T-helper 1 cell treated with Interleukin-12 subunit alpha and Interleukin-12 subunit beta and Interleukin-4 antibody, amounts not matched to agents 30 μg/mL and 1 μg/mL, for 36 hours (primary cell): ENCODE measurements around the gene ST7.

Experiments
- H3K27ac Mint-ChIP-seq: one replicate; pipeline ENCODE4 v1.8.0; 2021; ENCODE audit warnings: mild to moderate bottlenecking, mixed read lengths
- H3K27me3 Mint-ChIP-seq: one replicate; pipeline ENCODE4 v1.8.0; 2021; ENCODE audit warnings: low read depth, mixed read lengths
- H3K36me3 Mint-ChIP-seq: one replicate; pipeline ENCODE4 v1.8.0; 2021; ENCODE audit warnings: low read depth, mixed read lengths
- H3K4me1 Mint-ChIP-seq: one replicate; pipeline ENCODE4 v1.8.0; 2021; ENCODE audit warnings: low read depth, mixed read lengths
- H3K4me3 Mint-ChIP-seq: one replicate; pipeline ENCODE4 v1.8.0; 2021; ENCODE audit warnings: mild to moderate bottlenecking, moderate library complexity, mixed read lengths
- H3K9me3 Mint-ChIP-seq: one replicate; pipeline ENCODE4 v1.8.0; 2021; ENCODE audit warnings: mixed read lengths

Gene ST7

GRCh38 chr7:117005449-117005848 is 52.1 kb downstream of the ST7 start:
- no peaks in the 10 kb centered on the region for H3K9me3 Mint-ChIP-seq
- H3K36me3 Mint-ChIP-seq: no peaks in the 10 kb centered on the region
- no peak overlapping the region for H3K27ac Mint-ChIP-seq

GRCh38 chr7:117006907-117007684 is 53.8 kb downstream of the ST7 start:
- no peak overlapping the region for H3K4me3 Mint-ChIP-seq
- peaks cover 62% of the 10 kb centered on the region for H3K27me3 Mint-ChIP-seq
- H3K9me3 Mint-ChIP-seq: no peaks in the 10 kb centered on the region
- no peak overlapping the region for H3K27ac Mint-ChIP-seq
- no peaks in the 10 kb centered on the region for H3K36me3 Mint-ChIP-seq
- H3K4me1 Mint-ChIP-seq: peaks cover 26% of the 10 kb centered on the region

More at GRCh38 chr7:117005449-117005848, 52.1 kb downstream of the ST7 start:
- Mint-ChIP-seq H3K4me1 (peaks cover 17% of the 10 kb centered on the region), H3K27me3 (peaks cover 53% of the 10 kb centered on the region), H3K4me3 (no peak overlapping the region)

GRCh38 chr7:117008118-117008885 is 55.0 kb downstream of the ST7 start:
- Mint-ChIP-seq H3K4me1 (peaks cover 26% of the 10 kb centered on the region), H3K4me3 (no peak overlapping the region), H3K36me3 (no peaks in the 10 kb centered on the region), H3K27ac (no peak overlapping the region), H3K27me3 (peaks cover 62% of the 10 kb centered on the region), H3K9me3 (no peaks in the 10 kb centered on the region)

DNA sequence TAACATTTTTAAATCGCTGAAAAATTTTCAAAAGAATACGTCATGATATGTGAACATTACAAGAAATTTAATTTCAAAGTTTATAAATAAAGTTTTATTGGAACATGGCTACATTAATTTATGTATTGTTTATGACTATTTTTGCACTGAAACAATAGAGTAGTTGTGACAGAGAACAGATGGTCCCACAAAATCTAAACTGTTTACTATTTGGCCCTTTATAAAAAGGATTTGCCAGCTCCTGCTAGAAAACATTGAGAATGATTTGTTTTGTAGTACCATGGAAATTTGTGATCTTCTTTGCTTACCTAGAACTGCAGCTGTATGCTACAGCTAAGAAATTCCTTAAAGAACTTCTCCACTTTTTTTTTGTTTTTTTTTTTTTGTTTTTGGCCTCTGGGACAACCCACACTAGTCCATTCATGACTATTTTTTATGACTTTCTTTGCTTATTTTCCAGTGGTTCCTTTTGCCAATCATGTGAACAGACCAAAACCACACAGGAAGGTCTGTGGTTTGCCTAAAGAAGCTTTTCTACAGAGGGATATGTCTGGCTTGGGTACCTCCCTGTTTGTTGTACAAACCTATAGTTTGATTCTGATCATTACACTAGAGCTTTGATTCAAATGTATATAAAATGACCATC is 55.7 kb downstream of the ST7 start:
- H3K4me1 Mint-ChIP-seq: peaks cover 26% of the 10 kb centered on the region

GRCh38 chr7:117009705-117010361 is 56.5 kb downstream of the ST7 start:
- peaks cover 61% of the 10 kb centered on the region for H3K27me3 Mint-ChIP-seq
- H3K4me1 Mint-ChIP-seq: peaks cover 26% of the 10 kb centered on the region
- peak overlapping the region; percentile 8 for H3K27ac Mint-ChIP-seq
- no peaks in the 10 kb centered on the region for H3K9me3 Mint-ChIP-seq
- no peaks in the 10 kb centered on the region for H3K36me3 Mint-ChIP-seq
- H3K4me3 Mint-ChIP-seq: peak overlapping the region; percentile 19

More for the DNA sequence above, 55.7 kb downstream of the ST7 start:
- H3K27ac Mint-ChIP-seq: peak overlapping the region; percentile 26
- H3K36me3 Mint-ChIP-seq: no peaks in the 10 kb centered on the region
- H3K9me3 Mint-ChIP-seq: no peaks in the 10 kb centered on the region
- no peak overlapping the region for H3K4me3 Mint-ChIP-seq
- peaks cover 60% of the 10 kb centered on the region for H3K27me3 Mint-ChIP-seq

DNA sequence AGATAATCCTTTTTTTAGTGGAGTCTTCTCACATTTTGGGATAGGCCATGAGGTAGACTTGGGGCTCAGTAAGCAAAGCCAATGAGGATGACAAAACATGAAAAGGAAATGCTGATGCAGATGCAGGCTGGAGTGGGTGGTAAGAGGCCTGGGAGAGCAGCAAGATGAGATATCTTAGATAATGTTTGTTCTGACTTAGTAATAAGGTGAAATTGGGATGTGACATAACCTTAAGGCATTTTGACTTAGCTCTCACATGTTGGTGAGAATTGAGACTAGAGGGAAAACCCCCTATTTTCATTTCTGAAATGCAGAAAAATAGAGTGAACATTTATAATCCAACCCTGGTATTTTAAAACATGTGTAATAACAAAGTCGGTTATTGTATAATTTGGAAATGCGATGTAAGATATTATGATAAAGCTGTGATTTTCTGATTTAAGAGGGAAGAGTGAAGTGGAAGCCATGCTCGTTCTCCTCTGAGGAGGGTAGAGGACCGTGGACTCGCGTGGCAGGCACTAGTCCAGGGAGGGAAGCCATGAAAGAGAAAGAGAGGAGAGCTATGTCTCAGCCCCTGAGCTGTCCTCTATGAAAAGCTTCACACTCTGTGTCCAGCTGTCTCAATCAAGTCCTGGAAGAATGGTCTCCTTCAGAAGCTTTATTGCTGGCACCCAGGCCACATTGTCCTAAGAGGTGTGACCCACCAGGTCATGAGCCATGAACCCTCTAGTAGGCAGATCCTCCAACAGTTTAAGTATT is 57.3 kb downstream of the ST7 start:
- Mint-ChIP-seq H3K4me3 (peak overlapping the region; percentile 19), H3K36me3 (no peaks in the 10 kb centered on the region), H3K4me1 (peaks cover 26% of the 10 kb centered on the region), H3K9me3 (no peaks in the 10 kb centered on the region), H3K27ac (peak overlapping the region; percentile 8), H3K27me3 (peaks cover 65% of the 10 kb centered on the region)

- Mint-ChIP-seq H3K36me3 (no peaks in the 10 kb centered on the region), H3K9me3 (no peaks in the 10 kb centered on the region), H3K27me3 (peaks cover 64% of the 10 kb centered on the region), H3K4me1 (peaks cover 26% of the 10 kb centered on the region), H3K4me3 (no peak overlapping the region), H3K27ac (no peak overlapping the region)
These were observed 58.3 kb downstream of the ST7 start for GRCh38 chr7:117011419-117012260.

GRCh38 chr7:117012284-117012683 is 59.0 kb downstream of the ST7 start:
- H3K4me1 Mint-ChIP-seq: peaks cover 24% of the 10 kb centered on the region
- peaks cover 62% of the 10 kb centered on the region for H3K27me3 Mint-ChIP-seq
- no peaks in the 10 kb centered on the region for H3K9me3 Mint-ChIP-seq
- no peaks in the 10 kb centered on the region for H3K36me3 Mint-ChIP-seq
- H3K27ac Mint-ChIP-seq: no peak overlapping the region
- H3K4me3 Mint-ChIP-seq: no peak overlapping the region

DNA sequence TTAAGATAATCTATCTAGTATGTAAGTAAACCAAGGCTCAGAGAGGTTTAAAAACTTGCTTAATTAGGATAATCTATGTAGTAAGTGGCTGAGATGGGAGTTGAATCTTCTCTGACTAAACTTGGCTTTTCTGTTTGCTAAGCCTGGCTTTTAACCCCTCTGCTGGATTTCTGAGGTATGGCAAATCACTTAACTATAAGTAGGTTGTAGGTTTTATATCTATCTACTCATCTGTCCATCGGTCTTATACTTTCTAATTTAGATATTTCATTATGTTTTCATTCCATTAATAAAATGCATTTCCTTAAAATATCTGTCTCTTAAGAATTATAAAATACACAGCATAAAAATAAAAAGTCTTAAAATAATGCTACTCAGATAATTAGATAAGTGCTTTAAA is 59.4 kb downstream of the ST7 start:
- Mint-ChIP-seq H3K9me3 (no peaks in the 10 kb centered on the region), H3K27me3 (peaks cover 62% of the 10 kb centered on the region), H3K36me3 (no peaks in the 10 kb centered on the region), H3K4me3 (no peak overlapping the region), H3K27ac (no peak overlapping the region), H3K4me1 (peaks cover 24% of the 10 kb centered on the region)

DNA sequence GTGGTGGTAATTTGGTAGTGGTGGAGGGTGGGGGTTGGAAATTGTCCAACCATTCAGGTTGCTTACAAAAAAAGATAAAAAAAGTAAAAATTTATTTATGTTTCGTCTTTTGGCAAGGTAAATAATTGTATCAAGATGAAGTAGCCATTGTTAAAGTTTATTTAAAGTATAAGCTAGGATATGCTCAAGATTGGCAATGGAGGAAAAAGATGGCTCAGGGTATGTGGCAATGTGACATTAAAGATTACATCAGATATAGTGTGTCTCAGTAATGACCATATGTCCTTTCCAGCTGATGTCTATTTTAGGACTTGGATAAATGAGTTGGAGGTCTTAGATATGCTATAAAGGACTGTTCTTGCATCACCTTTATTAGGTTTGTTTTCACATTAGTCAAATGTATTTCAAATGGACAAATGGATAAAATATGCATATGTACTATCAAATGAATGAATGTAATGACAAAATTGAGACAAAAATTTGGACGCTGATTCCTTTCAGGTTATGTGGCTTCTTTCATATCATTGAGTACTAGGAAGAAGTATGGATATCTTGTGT is 60.9 kb downstream of the ST7 start:
- no peak overlapping the region for H3K27ac Mint-ChIP-seq
- no peak overlapping the region for H3K4me3 Mint-ChIP-seq
- no peaks in the 10 kb centered on the region for H3K9me3 Mint-ChIP-seq
- no peaks in the 10 kb centered on the region for H3K36me3 Mint-ChIP-seq
- H3K27me3 Mint-ChIP-seq: peaks cover 54% of the 10 kb centered on the region
- peaks cover 22% of the 10 kb centered on the region for H3K4me1 Mint-ChIP-seq

DNA sequence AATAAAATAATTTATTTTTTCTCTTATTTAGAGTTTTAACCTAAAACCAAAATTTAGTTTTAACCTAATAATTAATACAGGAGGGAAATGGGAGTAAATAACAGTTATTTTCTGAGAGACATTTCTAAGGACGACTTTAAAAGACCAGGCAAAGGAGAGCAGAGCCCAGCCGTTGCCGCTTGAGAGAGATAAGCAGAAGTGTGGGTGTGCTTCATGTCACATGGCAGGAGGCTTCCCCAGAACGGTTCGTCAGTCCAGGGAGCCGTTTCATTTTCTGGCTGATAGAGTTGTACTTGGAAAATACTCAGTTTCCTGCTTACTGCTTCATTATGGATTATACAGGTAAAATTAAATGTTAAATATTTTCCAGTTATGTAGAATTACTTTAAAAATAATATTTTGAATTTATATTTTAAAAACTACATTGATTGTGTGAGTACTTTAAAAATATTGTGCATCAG is 61.4 kb downstream of the ST7 start:
- no peak overlapping the region for H3K27ac Mint-ChIP-seq
- peaks cover 50% of the 10 kb centered on the region for H3K27me3 Mint-ChIP-seq
- H3K4me3 Mint-ChIP-seq: no peak overlapping the region
- H3K9me3 Mint-ChIP-seq: no peaks in the 10 kb centered on the region
- peaks cover 18% of the 10 kb centered on the region for H3K4me1 Mint-ChIP-seq
- H3K36me3 Mint-ChIP-seq: no peaks in the 10 kb centered on the region

- Mint-ChIP-seq H3K27ac (no peak overlapping the region), H3K4me1 (peaks cover 9% of the 10 kb centered on the region), H3K9me3 (no peaks in the 10 kb centered on the region), H3K36me3 (no peaks in the 10 kb centered on the region), H3K27me3 (peaks cover 42% of the 10 kb centered on the region), H3K4me3 (no peak overlapping the region)
These were observed 62.2 kb downstream of the ST7 start for GRCh38 chr7:117015258-117016184.
